ENCODE measurements around the gene HOXC10. TPM values are rescaled to one million over a fixed set of nuclear protein-coding genes. Genes with fewer than 3 reads are reported as not detected.

The HOXC10 gene
- total RNA-seq, 1 donor from 2014 or later = 0.96 TPM

DNA sequence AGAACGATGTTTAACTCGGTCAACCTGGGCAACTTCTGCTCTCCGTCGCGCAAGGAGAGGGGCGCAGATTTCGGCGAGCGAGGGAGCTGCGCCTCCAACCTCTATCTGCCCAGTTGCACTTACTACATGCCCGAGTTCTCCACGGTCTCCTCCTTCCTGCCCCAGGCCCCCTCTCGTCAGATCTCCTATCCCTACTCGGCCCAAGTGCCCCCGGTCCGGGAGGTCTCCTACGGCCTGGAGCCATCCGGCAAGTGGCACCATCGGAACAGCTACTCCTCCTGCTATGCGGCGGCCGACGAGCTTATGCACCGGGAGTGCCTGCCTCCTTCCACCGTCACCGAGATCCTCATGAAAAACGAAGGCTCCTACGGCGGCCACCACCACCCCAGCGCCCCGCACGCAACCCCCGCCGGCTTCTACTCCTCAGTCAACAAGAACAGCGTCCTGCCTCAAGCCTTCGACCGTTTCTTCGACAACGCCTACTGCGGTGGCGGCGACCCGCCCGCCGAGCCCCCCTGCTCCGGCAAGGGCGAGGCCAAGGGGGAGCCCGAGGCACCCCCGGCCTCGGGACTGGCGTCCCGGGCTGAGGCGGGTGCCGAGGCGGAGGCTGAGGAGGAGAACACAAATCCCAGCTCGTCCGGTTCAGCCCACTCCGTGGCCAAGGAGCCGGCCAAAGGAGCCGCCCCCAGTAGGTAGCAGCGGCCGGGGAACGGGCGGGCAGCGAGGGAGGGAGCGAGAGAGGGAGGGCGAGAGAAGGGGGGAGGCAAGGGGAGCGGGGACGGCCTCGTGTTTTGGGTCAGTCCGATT is 11.5 kb upstream of the HOXC10 start:
- Mint-ChIP-seq H3K4me1 (peaks cover 16% of the 10 kb centered on the region), H3K27ac (peak overlapping the region; percentile 66), H3K36me3 (no peaks in the 10 kb centered on the region), H3K27me3 (ENCODE audit: low read depth) (peaks cover 99% of the 10 kb centered on the region), H3K4me3 (peak overlapping the region; percentile 64), H3K9me3 (no peaks in the 10 kb centered on the region)
- DNase-seq (ENCODE audit: low spot score in 2 of 2, unreplicated experiment in 2 of 2) = no peak
- TF ChIP-seq, protein P1, sequence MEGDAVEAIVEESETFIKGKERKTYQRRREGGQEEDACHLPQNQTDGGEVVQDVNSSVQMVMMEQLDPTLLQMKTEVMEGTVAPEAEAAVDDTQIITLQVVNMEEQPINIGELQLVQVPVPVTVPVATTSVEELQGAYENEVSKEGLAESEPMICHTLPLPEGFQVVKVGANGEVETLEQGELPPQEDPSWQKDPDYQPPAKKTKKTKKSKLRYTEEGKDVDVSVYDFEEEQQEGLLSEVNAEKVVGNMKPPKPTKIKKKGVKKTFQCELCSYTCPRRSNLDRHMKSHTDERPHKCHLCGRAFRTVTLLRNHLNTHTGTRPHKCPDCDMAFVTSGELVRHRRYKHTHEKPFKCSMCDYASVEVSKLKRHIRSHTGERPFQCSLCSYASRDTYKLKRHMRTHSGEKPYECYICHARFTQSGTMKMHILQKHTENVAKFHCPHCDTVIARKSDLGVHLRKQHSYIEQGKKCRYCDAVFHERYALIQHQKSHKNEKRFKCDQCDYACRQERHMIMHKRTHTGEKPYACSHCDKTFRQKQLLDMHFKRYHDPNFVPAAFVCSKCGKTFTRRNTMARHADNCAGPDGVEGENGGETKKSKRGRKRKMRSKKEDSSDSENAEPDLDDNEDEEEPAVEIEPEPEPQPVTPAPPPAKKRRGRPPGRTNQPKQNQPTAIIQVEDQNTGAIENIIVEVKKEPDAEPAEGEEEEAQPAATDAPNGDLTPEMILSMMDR (IDR thresholded peaks at IDR 0.05; ENCODE audit: unreplicated experiment) = no peak

DNA sequence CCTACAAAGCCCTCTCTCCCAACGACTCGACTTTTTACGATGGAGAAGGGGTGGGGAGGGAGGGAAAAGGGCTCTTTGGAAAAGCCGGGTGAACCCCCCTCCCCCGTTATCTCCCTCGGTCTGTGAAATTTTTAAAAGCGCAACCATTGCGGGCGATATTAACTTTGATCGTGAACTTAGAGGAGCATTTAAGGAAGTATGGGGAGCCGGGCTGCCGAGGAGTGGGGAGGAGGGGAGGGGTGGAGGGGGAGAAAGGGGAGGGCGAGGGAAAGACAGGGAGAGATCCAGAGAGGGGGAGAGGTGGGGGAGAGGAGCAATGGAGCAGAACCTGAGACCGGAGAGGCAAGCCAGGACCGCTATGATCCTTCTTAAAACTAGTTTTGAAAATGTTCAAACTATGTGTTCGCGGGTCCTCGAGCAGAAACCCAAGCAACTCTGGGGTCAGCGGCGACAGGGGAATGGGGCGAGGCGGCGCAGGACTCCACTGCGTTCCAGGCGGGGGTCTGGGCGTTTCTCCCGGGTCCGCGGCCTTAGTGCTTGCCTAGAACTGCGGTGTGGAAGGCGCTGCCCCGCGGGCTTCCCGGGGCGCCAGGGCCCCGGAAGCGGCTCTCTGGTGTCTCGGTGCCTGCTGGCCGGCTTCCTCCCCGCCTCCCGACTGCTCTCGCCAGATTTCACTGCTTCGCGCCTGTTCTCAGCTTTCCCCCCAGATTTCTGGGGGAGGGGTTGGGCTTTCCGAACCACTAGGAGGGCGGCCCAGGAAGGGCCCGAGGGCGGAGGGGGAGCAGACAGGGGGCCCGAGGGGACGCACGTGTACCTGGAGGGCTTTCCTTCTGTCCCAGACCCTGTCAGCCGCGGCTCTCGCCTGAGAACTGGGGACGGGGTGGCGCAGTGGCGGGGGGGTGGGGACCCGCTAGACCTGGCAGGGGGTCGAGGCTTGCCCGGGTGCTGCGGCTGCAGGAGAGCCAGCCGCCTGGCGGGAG is 10.6 kb upstream of the HOXC10 start, which contains the start of gene HOTAIR:
Gene HOTAIR, minus strand, starts transcription at position 871 of the 980 bp plus-strand sequence.
- Mint-ChIP-seq H3K27me3 (ENCODE audit: low read depth) (peaks cover 99% of the 10 kb centered on the region), H3K4me1 (peaks cover 12% of the 10 kb centered on the region), H3K4me3 (peak within 1 kb of the TSS; percentile 51), H3K27ac (no peak within 1 kb of the TSS), H3K36me3 (no peaks in the 10 kb centered on the region), H3K9me3 (no peaks in the 10 kb centered on the region)
- TF ChIP-seq, protein P1 (IDR thresholded peaks at IDR 0.05; ENCODE audit: unreplicated experiment) = no peak
- DNase-seq (ENCODE audit: low spot score in 2 of 2, unreplicated experiment in 2 of 2) = no peak

DNA sequence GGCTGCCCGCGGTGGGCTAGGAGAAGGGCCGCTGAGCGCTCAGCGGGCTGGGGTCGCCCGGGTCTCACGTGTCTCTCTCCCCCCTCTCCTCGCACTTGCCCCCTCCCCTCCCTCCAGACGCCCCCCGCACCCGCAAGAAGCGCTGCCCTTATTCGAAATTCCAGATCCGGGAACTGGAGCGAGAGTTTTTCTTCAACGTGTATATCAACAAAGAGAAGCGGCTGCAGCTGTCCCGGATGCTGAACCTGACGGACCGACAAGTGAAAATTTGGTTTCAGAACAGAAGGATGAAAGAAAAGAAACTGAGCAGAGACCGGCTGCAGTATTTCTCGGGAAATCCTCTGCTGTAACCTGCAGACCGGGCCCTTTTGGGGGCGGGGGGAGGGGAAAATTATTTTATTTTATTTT is 9.9 kb upstream of the HOXC10 start:
- Mint-ChIP-seq H3K36me3 (no peaks in the 10 kb centered on the region), H3K4me3 (peak overlapping the region; percentile 47), H3K9me3 (no peaks in the 10 kb centered on the region), H3K27me3 (ENCODE audit: low read depth) (peaks cover 99% of the 10 kb centered on the region), H3K27ac (no peak overlapping the region), H3K4me1 (peaks cover 12% of the 10 kb centered on the region)
- TF ChIP-seq, protein P1 (IDR thresholded peaks at IDR 0.05; ENCODE audit: unreplicated experiment) = no peak
- no peak for DNase-seq (ENCODE audit: low spot score in 2 of 2, unreplicated experiment in 2 of 2)

DNA sequence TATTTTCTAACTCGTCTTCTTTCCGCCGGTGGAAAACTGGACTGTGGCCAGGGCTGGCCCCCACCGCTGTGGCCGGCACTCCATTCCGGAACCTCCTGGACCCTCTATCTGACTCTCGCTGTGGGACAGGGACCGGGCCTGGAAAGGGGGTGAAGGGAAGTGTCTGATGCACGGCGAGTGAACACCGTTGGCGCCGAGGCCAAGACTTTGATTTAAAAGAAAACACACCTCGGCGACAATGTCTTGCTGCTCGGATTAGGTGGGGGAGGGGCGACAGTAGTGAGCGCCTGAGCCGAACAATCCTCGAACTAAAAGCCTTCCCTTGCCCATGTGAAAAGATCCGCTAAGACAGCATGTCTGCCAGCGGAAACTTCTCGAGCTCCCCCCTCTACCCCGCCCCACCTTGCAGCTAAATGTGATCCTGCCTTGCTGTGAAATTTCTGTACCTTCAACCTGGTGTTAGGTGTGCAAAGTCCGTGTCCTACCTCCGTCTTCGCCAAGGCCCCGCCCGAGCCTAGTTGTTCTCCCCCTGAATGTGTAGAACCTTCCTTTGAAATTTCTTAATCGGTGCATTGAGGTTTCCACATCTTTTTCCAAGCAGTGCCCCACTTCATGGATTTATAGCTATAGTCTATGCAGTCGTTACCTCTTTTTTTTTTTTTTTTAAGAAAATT is 9.3 kb upstream of the HOXC10 start:
- H3K4me1 Mint-ChIP-seq = peaks cover 12% of the 10 kb centered on the region
- peak overlapping the region; percentile 47 for H3K4me3 Mint-ChIP-seq
- peaks cover 99% of the 10 kb centered on the region for H3K27me3 Mint-ChIP-seq (ENCODE audit: low read depth)
- no peaks in the 10 kb centered on the region for H3K36me3 Mint-ChIP-seq
- no peaks in the 10 kb centered on the region for H3K9me3 Mint-ChIP-seq
- TF ChIP-seq, protein P1 (IDR thresholded peaks at IDR 0.05; ENCODE audit: unreplicated experiment) = no peak
- DNase-seq (ENCODE audit: low spot score in 2 of 2, unreplicated experiment in 2 of 2) = no peak
- no peak overlapping the region for H3K27ac Mint-ChIP-seq

DNA sequence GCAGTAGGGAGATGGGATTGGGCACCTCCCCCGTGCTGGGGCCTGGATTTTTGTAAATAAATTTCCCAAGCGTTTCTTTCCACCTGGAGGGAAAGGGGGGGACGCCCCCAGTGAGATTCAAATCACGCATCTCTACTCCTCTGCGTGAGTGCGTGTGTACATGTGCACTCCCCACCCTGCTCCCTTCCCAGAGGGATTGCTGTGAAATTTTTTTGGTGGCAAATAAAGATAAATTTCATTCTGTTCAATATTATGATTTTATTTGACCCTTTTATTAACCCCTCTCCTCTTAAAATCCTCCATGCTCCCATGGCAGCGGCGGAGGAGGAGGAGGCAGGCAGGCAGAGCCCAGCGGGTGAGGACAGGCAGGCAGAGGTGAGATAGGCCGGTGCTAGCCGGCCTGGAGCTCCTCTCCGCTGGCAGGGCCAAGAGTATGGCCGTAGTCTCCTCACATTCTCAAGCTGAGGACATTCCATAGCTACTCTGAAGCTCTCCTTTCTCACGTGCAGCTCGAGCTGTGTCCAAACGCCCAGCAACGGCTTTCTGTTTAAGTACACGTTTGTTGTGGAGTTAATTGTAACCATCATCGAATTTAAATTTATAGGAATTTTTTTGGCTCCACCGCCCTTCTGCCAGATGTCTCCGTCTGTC is 8.6 kb upstream of the HOXC10 start:
- Mint-ChIP-seq H3K4me3 (no peak overlapping the region), H3K27me3 (ENCODE audit: low read depth) (peaks cover 99% of the 10 kb centered on the region), H3K36me3 (peaks cover 3% of the 10 kb centered on the region), H3K4me1 (peaks cover 12% of the 10 kb centered on the region), H3K27ac (no peak overlapping the region), H3K9me3 (no peaks in the 10 kb centered on the region)
- DNase-seq (ENCODE audit: low spot score in 2 of 2, unreplicated experiment in 2 of 2) = no peak
- TF ChIP-seq, protein P1 (IDR thresholded peaks at IDR 0.05; ENCODE audit: unreplicated experiment) = no peak

Data from mesothelial cell of epicardium (in vitro differentiated cells).